Measurements from ENCODE around the gene BTG4.

The BTG4 gene

GRCh38 chr11:111535281-111535680 lies 23.1 kb upstream of the BTG4 start:
- DNase-seq: no peak

GRCh38 chr11:111532365-111532709 lies 20.2 kb upstream of the BTG4 start:
- no peak for DNase-seq

- DNase-seq: no peak
Observed at GRCh38 chr11:111531687-111532364, 19.6 kb upstream of the BTG4 start.

GRCh38 chr11:111531136-111531535 lies 18.9 kb upstream of the BTG4 start:
- no peak for DNase-seq

- DNase-seq: no peak
Observed at GRCh38 chr11:111530091-111530490, 17.9 kb upstream of the BTG4 start.

GRCh38 chr11:111528557-111528956 lies 16.4 kb upstream of the BTG4 start:
- DNase-seq: no peak

- no peak for DNase-seq
Observed at GRCh38 chr11:111527279-111527678, 15.1 kb upstream of the BTG4 start.

- DNase-seq: no peak
Observed at GRCh38 chr11:111526501-111526900, 14.3 kb upstream of the BTG4 start.

- DNase-seq: no peak
Observed at GRCh38 chr11:111525456-111525855, 13.3 kb upstream of the BTG4 start.

- no peak for DNase-seq
Observed at GRCh38 chr11:111524056-111524455, 11.9 kb upstream of the BTG4 start.

- no peak for DNase-seq
Observed at GRCh38 chr11:111523343-111523742, 11.2 kb upstream of the BTG4 start.

GRCh38 chr11:111522426-111522825 lies 10.2 kb upstream of the BTG4 start:
- DNase-seq: no peak

- DNase-seq: no peak
Observed at GRCh38 chr11:111521135-111521534, 8.9 kb upstream of the BTG4 start.

- DNase-seq: no peak
Observed at GRCh38 chr11:111520560-111520959, 8.4 kb upstream of the BTG4 start.

- no peak for DNase-seq
Observed at GRCh38 chr11:111518668-111519067, 6.5 kb upstream of the BTG4 start.

- no peak for DNase-seq
Observed at GRCh38 chr11:111515591-111515990, 3.4 kb upstream of the BTG4 start.

- no peak for DNase-seq
Observed at GRCh38 chr11:111514216-111515031, 2.2 kb upstream of the BTG4 start, which contains the start of gene HOATZ. TSS of gene HOATZ (plus strand) at chr11:111514778. CDS start at chr11:111514785, 7 bp downstream.

GRCh38 chr11:111513240-111513605 lies 1.0 kb upstream of the BTG4 start:
- no peak for DNase-seq

- DNase-seq: no peak
Observed at GRCh38 chr11:111510311-111510710, 1.9 kb downstream of the BTG4 start.

GRCh38 chr11:111502611-111503010 lies 9.6 kb downstream of the BTG4 start:
- no peak for DNase-seq

- no peak for DNase-seq
Observed at GRCh38 chr11:111500481-111500880, 11.7 kb downstream of the BTG4 start.

- no peak for DNase-seq
Observed at GRCh38 chr11:111499483-111499882, 12.7 kb downstream of the BTG4 start.

GRCh38 chr11:111494040-111494439 lies 18.1 kb downstream of the BTG4 start:
- no peak for DNase-seq

GRCh38 chr11:111490496-111490895 lies 21.7 kb downstream of the BTG4 start:
- DNase-seq: no peak

GRCh38 chr11:111483431-111483830 lies 28.8 kb downstream of the BTG4 start:
- no peak for DNase-seq

Data from NCI-H2029 treated with DMSO at 0.1 percent for 48 hours (cell line).